ENCODE results near the gene C19orf25.
A peak's percentile ranks its signal among the peaks of the same experiment; 100 is the strongest.

The C19orf25 gene

GRCh38 chr19:1507192-1507660 lies 28.2 kb upstream of the C19orf25 start:
- DNase-seq (ENCODE audit: extremely low read depth, low read depth): no peak
- no peak for TF ChIP-seq CTCF (IDR thresholded peaks at IDR 0.05; ENCODE audit: low read depth, low read length)

GRCh38 chr19:1505991-1506881 lies 27.2 kb upstream of the C19orf25 start:
- DNase-seq (ENCODE audit: extremely low read depth, low read depth): no peak
- no peak for TF ChIP-seq CTCF (IDR thresholded peaks at IDR 0.05; ENCODE audit: low read depth, low read length)

- no peak for DNase-seq (ENCODE audit: extremely low read depth, low read depth)
- TF ChIP-seq CTCF (IDR thresholded peaks at IDR 0.05; ENCODE audit: low read depth, low read length): no peak
Observed at GRCh38 chr19:1505012-1505411, 26.0 kb upstream of the C19orf25 start.

GRCh38 chr19:1503925-1504773 lies 25.1 kb upstream of the C19orf25 start:
- no peak for DNase-seq (ENCODE audit: extremely low read depth, low read depth)
- no peak for TF ChIP-seq CTCF (IDR thresholded peaks at IDR 0.05; ENCODE audit: low read depth, low read length)

GRCh38 chr19:1503089-1503924 lies 24.3 kb upstream of the C19orf25 start:
- no peak for DNase-seq (ENCODE audit: extremely low read depth, low read depth)
- TF ChIP-seq CTCF (IDR thresholded peaks at IDR 0.05; ENCODE audit: low read depth, low read length): peak; percentile 67

GRCh38 chr19:1502433-1503088 lies 23.5 kb upstream of the C19orf25 start:
- no peak for TF ChIP-seq CTCF (IDR thresholded peaks at IDR 0.05; ENCODE audit: low read depth, low read length)
- DNase-seq (ENCODE audit: extremely low read depth, low read depth): no peak
